Skeletal muscle satellite cell (primary cell): ENCODE measurements around the gene POPDC2.
A peak's percentile ranks its signal among the peaks of the same experiment; 100 is the strongest.

Experiments
- H3K27me3 ChIP-seq: 2 replicates; pipeline ENCODE4 v1.7.0; 2013; ENCODE audit warnings: low read length; ENCODE audit not compliant: control insufficient read depth, insufficient read depth
- H3K36me3 ChIP-seq: 2 replicates; pipeline ENCODE4 v1.7.0; 2013; ENCODE audit warnings: mild to moderate bottlenecking, control low read depth, low read length; ENCODE audit not compliant: insufficient read depth
- H3K4me1 ChIP-seq: 2 replicates; pipeline ENCODE4 v1.7.0; 2013; ENCODE audit warnings: low read length; ENCODE audit not compliant: control insufficient read depth, insufficient read depth
- H3K4me2 ChIP-seq: 2 replicates; pipeline ENCODE4 v1.7.0; 2013; ENCODE audit warnings: mild to moderate bottlenecking, low read length
- H3K4me3 ChIP-seq: 2 replicates; pipeline ENCODE4 v1.7.0; 2013; ENCODE audit warnings: low read length
- H3K9ac ChIP-seq: 2 replicates; pipeline ENCODE4 v1.7.0; 2013; ENCODE audit warnings: mild to moderate bottlenecking, low read depth, low read length, moderate library complexity
- H3K9me3 ChIP-seq: replicated peaks from 2 replicates; pipeline ENCODE4 v1.7.0; 2013; ENCODE audit warnings: mild to moderate bottlenecking, control low read depth, low read length

The POPDC2 gene

GRCh38 chr3:119647843-119648575 is 12.4 kb downstream of the POPDC2 start:
- Histone ChIP-seq H3K9ac (no peak overlapping the region), H3K36me3 (no peaks in the 10 kb centered on the region), H3K4me1 (peaks cover 20% of the 10 kb centered on the region), H3K4me3 (no peak overlapping the region), H3K9me3 (no peaks in the 10 kb centered on the region), H3K4me2 (no peak overlapping the region), H3K27me3 (no peaks in the 10 kb centered on the region)

GRCh38 chr3:119647171-119647570 is 13.2 kb downstream of the POPDC2 start:
- Histone ChIP-seq H3K4me1 (peaks cover 21% of the 10 kb centered on the region), H3K36me3 (no peaks in the 10 kb centered on the region)

GRCh38 chr3:119645813-119646212 is 14.6 kb downstream of the POPDC2 start:
- H3K9me3 ChIP-seq: no peaks in the 10 kb centered on the region
- no peak overlapping the region for H3K4me2 ChIP-seq
- no peak overlapping the region for H3K4me3 ChIP-seq
- no peak overlapping the region for H3K9ac ChIP-seq
- H3K36me3 ChIP-seq: no peaks in the 10 kb centered on the region
- no peaks in the 10 kb centered on the region for H3K27me3 ChIP-seq
- H3K4me1 ChIP-seq: peaks cover 19% of the 10 kb centered on the region

More at GRCh38 chr3:119647171-119647570, 13.2 kb downstream of the POPDC2 start:
- H3K4me2 ChIP-seq: no peak overlapping the region
- no peaks in the 10 kb centered on the region for H3K27me3 ChIP-seq
- H3K4me3 ChIP-seq: no peak overlapping the region
- no peak overlapping the region for H3K9ac ChIP-seq
- H3K9me3 ChIP-seq: no peaks in the 10 kb centered on the region

- Histone ChIP-seq H3K4me3 (no peak overlapping the region), H3K4me1 (peaks cover 19% of the 10 kb centered on the region), H3K36me3 (no peaks in the 10 kb centered on the region), H3K9ac (no peak overlapping the region), H3K27me3 (no peaks in the 10 kb centered on the region), H3K9me3 (no peaks in the 10 kb centered on the region), H3K4me2 (no peak overlapping the region)
These were observed 15.9 kb downstream of the POPDC2 start for GRCh38 chr3:119644481-119644880.

- no peaks in the 10 kb centered on the region for H3K9me3 ChIP-seq
- no peaks in the 10 kb centered on the region for H3K27me3 ChIP-seq
- peak overlapping the region; percentile 11 for H3K9ac ChIP-seq
- H3K4me1 ChIP-seq: peaks cover 25% of the 10 kb centered on the region
- peak overlapping the region; percentile 22 for H3K4me2 ChIP-seq
- no peak overlapping the region for H3K4me3 ChIP-seq
- H3K36me3 ChIP-seq: no peaks in the 10 kb centered on the region
These were observed 16.9 kb downstream of the POPDC2 start for GRCh38 chr3:119643528-119643927.

- Histone ChIP-seq H3K4me3 (no peak overlapping the region), H3K4me2 (peak overlapping the region; percentile 2), H3K9ac (peak overlapping the region; percentile 11), H3K4me1 (peaks cover 28% of the 10 kb centered on the region), H3K9me3 (no peaks in the 10 kb centered on the region), H3K27me3 (no peaks in the 10 kb centered on the region), H3K36me3 (no peaks in the 10 kb centered on the region)
These were observed 17.5 kb downstream of the POPDC2 start for GRCh38 chr3:119642746-119643473.

- H3K36me3 ChIP-seq: no peaks in the 10 kb centered on the region
- no peak overlapping the region for H3K4me2 ChIP-seq
- H3K9ac ChIP-seq: no peak overlapping the region
- no peaks in the 10 kb centered on the region for H3K27me3 ChIP-seq
- H3K4me1 ChIP-seq: peaks cover 41% of the 10 kb centered on the region
- no peaks in the 10 kb centered on the region for H3K9me3 ChIP-seq
- no peak overlapping the region for H3K4me3 ChIP-seq
These were observed 19.0 kb downstream of the POPDC2 start for GRCh38 chr3:119641416-119641815.

GRCh38 chr3:119639494-119640350 is 20.7 kb downstream of the POPDC2 start:
- peaks cover 47% of the 10 kb centered on the region for H3K4me1 ChIP-seq
- no peak overlapping the region for H3K4me3 ChIP-seq
- H3K4me2 ChIP-seq: no peak overlapping the region
- H3K27me3 ChIP-seq: no peaks in the 10 kb centered on the region
- H3K9me3 ChIP-seq: no peaks in the 10 kb centered on the region
- H3K36me3 ChIP-seq: no peaks in the 10 kb centered on the region
- no peak overlapping the region for H3K9ac ChIP-seq

GRCh38 chr3:119637679-119638477 is 22.5 kb downstream of the POPDC2 start:
- peak overlapping the region; percentile 45 for H3K4me3 ChIP-seq
- H3K9ac ChIP-seq: peak overlapping the region; percentile 71
- no peaks in the 10 kb centered on the region for H3K27me3 ChIP-seq
- H3K4me1 ChIP-seq: peaks cover 35% of the 10 kb centered on the region
- H3K9me3 ChIP-seq: no peaks in the 10 kb centered on the region
- H3K4me2 ChIP-seq: peak overlapping the region; percentile 76
- H3K36me3 ChIP-seq: no peaks in the 10 kb centered on the region

GRCh38 chr3:119636891-119637611 is 23.3 kb downstream of the POPDC2 start:
- H3K36me3 ChIP-seq: no peaks in the 10 kb centered on the region
- H3K4me1 ChIP-seq: peaks cover 31% of the 10 kb centered on the region
- H3K9ac ChIP-seq: peak overlapping the region; percentile 53
- H3K4me3 ChIP-seq: no peak overlapping the region
- no peak overlapping the region for H3K4me2 ChIP-seq
- H3K9me3 ChIP-seq: no peaks in the 10 kb centered on the region
- H3K27me3 ChIP-seq: no peaks in the 10 kb centered on the region
